ENCODE results near the gene ARL5C.

Gene ARL5C

GRCh38 chr17:39198186-39198566, 32.2 kb upstream of the ARL5C start:
- TF ChIP-seq GATA2 (IDR thresholded peaks at IDR 0.05; ENCODE audit: low read depth, low read length) = no peak
- no peak for TF ChIP-seq GATA3 (IDR thresholded peaks at IDR 0.05; ENCODE audit: low read depth, low read length)

GRCh38 chr17:39197380-39198185, 31.6 kb upstream of the ARL5C start, which contains the start of gene CACNB1:
Gene CACNB1 (minus strand): TSS chr17:39197669. CDS start chr17:39197495, 174 bp downstream.
- TF ChIP-seq GATA2 (IDR thresholded peaks at IDR 0.05; ENCODE audit: low read depth, low read length) = no peak
- TF ChIP-seq GATA3 (IDR thresholded peaks at IDR 0.05; ENCODE audit: low read depth, low read length) = no peak

GRCh38 chr17:39196808-39197291, 30.9 kb upstream of the ARL5C start:
- TF ChIP-seq GATA2 (IDR thresholded peaks at IDR 0.05; ENCODE audit: low read depth, low read length) = no peak
- no peak for TF ChIP-seq GATA3 (IDR thresholded peaks at IDR 0.05; ENCODE audit: low read depth, low read length)

- TF ChIP-seq GATA3 (IDR thresholded peaks at IDR 0.05; ENCODE audit: low read depth, low read length) (no peak), GATA2 (IDR thresholded peaks at IDR 0.05; ENCODE audit: low read depth, low read length) (no peak)
Observed at GRCh38 chr17:39196241-39196807, 30.4 kb upstream of the ARL5C start.

GRCh38 chr17:39195568-39196160, 29.7 kb upstream of the ARL5C start:
- TF ChIP-seq GATA3 (IDR thresholded peaks at IDR 0.05; ENCODE audit: low read depth, low read length) (no peak), GATA2 (IDR thresholded peaks at IDR 0.05; ENCODE audit: low read depth, low read length) (no peak)

- no peak for TF ChIP-seq GATA2 (IDR thresholded peaks at IDR 0.05; ENCODE audit: low read depth, low read length)
- no peak for TF ChIP-seq GATA3 (IDR thresholded peaks at IDR 0.05; ENCODE audit: low read depth, low read length)
Observed at GRCh38 chr17:39194985-39195524, 29.1 kb upstream of the ARL5C start.

- TF ChIP-seq GATA3 (IDR thresholded peaks at IDR 0.05; ENCODE audit: low read depth, low read length) (no peak), GATA2 (IDR thresholded peaks at IDR 0.05; ENCODE audit: low read depth, low read length) (no peak)
Observed at GRCh38 chr17:39194089-39194984, 28.4 kb upstream of the ARL5C start.

- TF ChIP-seq GATA3 (IDR thresholded peaks at IDR 0.05; ENCODE audit: low read depth, low read length) (no peak), GATA2 (IDR thresholded peaks at IDR 0.05; ENCODE audit: low read depth, low read length) (no peak)
Observed at GRCh38 chr17:39193346-39193745, 27.4 kb upstream of the ARL5C start.

- no peak for TF ChIP-seq GATA3 (IDR thresholded peaks at IDR 0.05; ENCODE audit: low read depth, low read length)
- TF ChIP-seq GATA2 (IDR thresholded peaks at IDR 0.05; ENCODE audit: low read depth, low read length) = no peak
Observed at GRCh38 chr17:39192901-39193300, 26.9 kb upstream of the ARL5C start.

GRCh38 chr17:39191750-39192510, 26.0 kb upstream of the ARL5C start:
- TF ChIP-seq GATA2 (IDR thresholded peaks at IDR 0.05; ENCODE audit: low read depth, low read length) = no peak
- TF ChIP-seq GATA3 (IDR thresholded peaks at IDR 0.05; ENCODE audit: low read depth, low read length) = no peak

- TF ChIP-seq GATA2 (IDR thresholded peaks at IDR 0.05; ENCODE audit: low read depth, low read length) (no peak), GATA3 (IDR thresholded peaks at IDR 0.05; ENCODE audit: low read depth, low read length) (no peak)
Observed at GRCh38 chr17:39187152-39187830, 21.3 kb upstream of the ARL5C start.

GRCh38 chr17:39186481-39187002, 20.6 kb upstream of the ARL5C start:
- no peak for TF ChIP-seq GATA2 (IDR thresholded peaks at IDR 0.05; ENCODE audit: low read depth, low read length)

Data from SH-SY5Y (cell line).